Spleen (tissue), 7 donors: ENCODE data around the gene PLD4.

Experiments used
- CTCF ChIP-seq, 11 experiments: fragments of 200-600 bp in 7 of 11; fragments of 450-650 bp in 4 of 11; sonication (generic) in 4 of 11; IDR thresholded peaks in 8 of 11; conservative IDR thresholded peaks in 3 of 11; 1 replicate in 7 of 11; 2 replicates in 4 of 11; pipeline versions ENCODE4 v1.4.0 to v1.8.0; 2016 to 2021; ENCODE audit warnings: antibody characterized with exemption in 11 of 11, inconsistent platforms in 4 of 11, mild to moderate bottlenecking in 1 of 11
- POLR2AphosphoS5 ChIP-seq, 3 donors: sonication (generic); formaldehyde crosslinking; IDR thresholded peaks; one replicate each; pipeline ENCODE4 v1.5.1; 2017; ENCODE audit warnings: antibody characterized with exemption in 3 of 3
- donor health status: DM: no; HTN: no; CAD: no; lungs with moderate emphysema.
- donor health status: DM: no; HTN: no; CAD: no.
- donor health status: DM: no; HTN: no; CAD: no.

GRCh38 chr14:104982548-104983230 lies 58.0 kb downstream of the PLD4 start:
- TF ChIP-seq CTCF (IDR thresholded peaks at IDR 0.05 in 8 of 11, conservative IDR thresholded peaks at IDR 0.05 in 3 of 11): no peak
- no peak for TF ChIP-seq POLR2AphosphoS5 (IDR thresholded peaks at IDR 0.05)
